ENCODE data around the gene PAPOLA.

GRCh38 chr14:96576359-96576758, 74.2 kb downstream of the PAPOLA start:
- TF ChIP-seq CTCF (IDR thresholded peaks at IDR 0.05) (no peak), POLR2A (IDR thresholded peaks at IDR 0.05) (no peak)

All from Peyer's patch (tissue), 4 donors.